ENCODE results near the gene IRF8. TPM values are rescaled to one million over a fixed set of nuclear protein-coding genes. Genes with fewer than 3 reads are reported as not detected.

IRF8 gene
- total RNA-seq, 1 donor from 2014 or later = 1.5 TPM

GRCh38 chr16:85858984-85859817, 39.8 kb upstream of the IRF8 start:
- Mint-ChIP-seq H3K4me1 (ENCODE audit: unreplicated experiment) (no peaks in the 10 kb centered on the region), H3K27me3 (ENCODE audit: unreplicated experiment) (peaks cover 4% of the 10 kb centered on the region), H3K4me3 (ENCODE audit: unreplicated experiment) (no peak overlapping the region), H3K27ac (ENCODE audit: unreplicated experiment) (no peak overlapping the region), H3K9me3 (ENCODE audit: unreplicated experiment) (no peaks in the 10 kb centered on the region), H3K36me3 (ENCODE audit: low read depth, unreplicated experiment) (no peaks in the 10 kb centered on the region)
- no peak for TF ChIP-seq CTCF (IDR thresholded peaks at IDR 0.05; ENCODE audit: unreplicated experiment)
- DNase-seq (ENCODE audit: low spot score) = no peak

GRCh38 chr16:85859818-85860125, 39.2 kb upstream of the IRF8 start:
- DNase-seq (ENCODE audit: low spot score) = no peak
- TF ChIP-seq CTCF (IDR thresholded peaks at IDR 0.05; ENCODE audit: unreplicated experiment) = no peak

GRCh38 chr16:85860413-85861094, 38.4 kb upstream of the IRF8 start:
- Mint-ChIP-seq H3K4me3 (ENCODE audit: unreplicated experiment) (no peak overlapping the region), H3K27me3 (ENCODE audit: unreplicated experiment) (peaks cover 4% of the 10 kb centered on the region), H3K36me3 (ENCODE audit: low read depth, unreplicated experiment) (no peaks in the 10 kb centered on the region), H3K4me1 (ENCODE audit: unreplicated experiment) (no peaks in the 10 kb centered on the region), H3K9me3 (ENCODE audit: unreplicated experiment) (no peaks in the 10 kb centered on the region), H3K27ac (ENCODE audit: unreplicated experiment) (no peak overlapping the region)
- TF ChIP-seq CTCF (IDR thresholded peaks at IDR 0.05; ENCODE audit: unreplicated experiment) = no peak
- no peak for DNase-seq (ENCODE audit: low spot score)

More at GRCh38 chr16:85859818-85860125, 39.2 kb upstream of the IRF8 start:
- Mint-ChIP-seq H3K9me3 (ENCODE audit: unreplicated experiment) (no peaks in the 10 kb centered on the region), H3K4me1 (ENCODE audit: unreplicated experiment) (no peaks in the 10 kb centered on the region), H3K36me3 (ENCODE audit: low read depth, unreplicated experiment) (no peaks in the 10 kb centered on the region), H3K27ac (ENCODE audit: unreplicated experiment) (no peak overlapping the region), H3K4me3 (ENCODE audit: unreplicated experiment) (no peak overlapping the region), H3K27me3 (ENCODE audit: unreplicated experiment) (peaks cover 4% of the 10 kb centered on the region)

- H3K27ac Mint-ChIP-seq (ENCODE audit: unreplicated experiment) = no peak overlapping the region
- H3K4me3 Mint-ChIP-seq (ENCODE audit: unreplicated experiment) = no peak overlapping the region
- no peak for TF ChIP-seq CTCF (IDR thresholded peaks at IDR 0.05; ENCODE audit: unreplicated experiment)
- no peak for DNase-seq (ENCODE audit: low spot score)
- H3K27me3 Mint-ChIP-seq (ENCODE audit: unreplicated experiment) = peaks cover 4% of the 10 kb centered on the region
- no peaks in the 10 kb centered on the region for H3K36me3 Mint-ChIP-seq (ENCODE audit: low read depth, unreplicated experiment)
- H3K4me1 Mint-ChIP-seq (ENCODE audit: unreplicated experiment) = no peaks in the 10 kb centered on the region
- no peaks in the 10 kb centered on the region for H3K9me3 Mint-ChIP-seq (ENCODE audit: unreplicated experiment)
Measured at GRCh38 chr16:85861095-85861825, 37.7 kb upstream of the IRF8 start.
